WTC11 (cell line): ENCODE measurements around the gene TMEM258.

Experiments
- NR1H2 ChIP-seq: sonication (generic); formaldehyde crosslinking; IDR thresholded peaks from 2 replicates; pipeline ENCODE4 v1.9.0; 2021; ENCODE audit warnings: mild to moderate bottlenecking, moderate library complexity, missing genetic modification reagents
- SOX15 ChIP-seq: fragments of 250-450 bp; sonication (Bioruptor Pico); IDR thresholded peaks from 2 replicates; pipeline ENCODE4 v1.9.0; 2021; ENCODE audit warnings: mild to moderate bottlenecking

DNA sequence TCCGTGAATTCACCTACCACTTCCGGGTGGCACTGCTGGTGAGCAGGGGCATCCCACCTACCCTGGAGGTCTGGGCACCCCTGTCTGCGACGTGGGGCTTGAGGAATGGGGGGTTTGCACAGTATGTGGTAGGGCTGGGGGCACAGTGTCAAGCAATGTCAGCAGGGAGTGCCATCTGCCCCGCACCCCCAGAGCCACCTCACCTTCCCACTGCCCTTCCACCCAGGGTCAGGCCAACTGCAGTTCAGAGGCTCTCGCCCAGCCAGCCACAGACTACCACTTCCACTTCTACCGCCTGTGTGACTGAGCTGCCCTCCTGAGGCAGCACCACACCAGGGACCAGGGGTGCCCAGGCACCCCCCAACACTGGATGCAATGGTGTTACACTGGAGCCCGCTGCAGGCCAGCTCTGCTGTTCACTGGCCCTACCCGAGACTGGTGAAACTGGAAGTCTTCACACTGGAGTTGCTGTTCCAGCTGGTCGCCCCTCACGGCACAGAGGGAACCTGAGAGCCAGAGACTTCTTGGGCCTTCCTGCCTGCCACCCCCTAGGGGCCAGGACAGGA is 6.5 kb downstream of the TMEM258 start:
- no peak for TF ChIP-seq SOX15 (CRISPR knock-in tag)
- no peak for TF ChIP-seq NR1H2 (CRISPR knock-in tag)
